LNCaP clone FGC (cell line): ENCODE data around the gene NRIP3.

ENCODE experiments used
- DNase-seq: peaks from one replicate; pipeline ENCODE4 v3.0.0-alpha.2; 2011; ENCODE audit warnings: low read depth
- H3K4me3 ChIP-seq: 2 replicates; pipeline ENCODE4 v1.5.1; 2011; ENCODE audit warnings: mild to moderate bottlenecking, low read depth, low read length, control low read depth
- TF ChIP-seq, protein P1 (sequence below): IDR thresholded peaks from 2 replicates; pipeline ENCODE4 v1.5.1; 2012; ENCODE audit warnings: mild to moderate bottlenecking; ENCODE audit not compliant: control insufficient read depth, insufficient read depth; ENCODE audit errors: extremely low read depth

NRIP3 gene

DNA sequence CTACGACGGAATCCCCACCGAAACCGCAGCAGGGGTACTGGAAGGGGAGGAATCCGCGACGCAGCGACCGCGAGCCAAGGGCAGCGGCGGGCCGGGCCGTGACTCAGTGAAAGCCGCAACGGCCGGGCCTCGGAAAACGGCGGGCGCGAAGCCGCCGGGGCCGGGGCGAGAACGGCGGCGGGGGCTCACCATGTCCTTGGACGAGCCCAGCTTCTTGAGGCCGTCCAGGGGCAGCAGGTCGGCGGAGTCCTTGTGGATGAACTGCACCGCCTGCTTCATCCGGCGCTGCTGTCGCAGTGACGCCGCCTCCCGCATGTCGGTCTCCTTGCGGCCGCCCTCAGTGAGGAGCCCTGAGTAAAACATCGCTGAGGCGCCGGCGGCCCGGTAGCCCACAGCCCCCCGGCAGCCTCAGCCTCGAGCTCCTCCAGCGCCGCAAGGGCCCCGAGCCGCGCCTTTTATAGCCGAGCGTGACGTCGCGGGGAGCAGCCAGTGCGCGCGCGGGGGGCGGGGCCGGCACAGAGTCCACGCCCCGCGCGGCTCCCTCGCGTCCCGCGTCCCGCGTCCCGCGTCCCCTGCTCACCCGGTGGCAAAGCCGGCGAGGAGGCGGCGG is at the start of gene NRIP3:
Gene NRIP3, minus strand, starts transcription at position 429 of the 610 bp plus-strand sequence. Its CDS starts 66 bp downstream, at position 363.
- DNase-seq: no peak
- TF ChIP-seq, protein P1, sequence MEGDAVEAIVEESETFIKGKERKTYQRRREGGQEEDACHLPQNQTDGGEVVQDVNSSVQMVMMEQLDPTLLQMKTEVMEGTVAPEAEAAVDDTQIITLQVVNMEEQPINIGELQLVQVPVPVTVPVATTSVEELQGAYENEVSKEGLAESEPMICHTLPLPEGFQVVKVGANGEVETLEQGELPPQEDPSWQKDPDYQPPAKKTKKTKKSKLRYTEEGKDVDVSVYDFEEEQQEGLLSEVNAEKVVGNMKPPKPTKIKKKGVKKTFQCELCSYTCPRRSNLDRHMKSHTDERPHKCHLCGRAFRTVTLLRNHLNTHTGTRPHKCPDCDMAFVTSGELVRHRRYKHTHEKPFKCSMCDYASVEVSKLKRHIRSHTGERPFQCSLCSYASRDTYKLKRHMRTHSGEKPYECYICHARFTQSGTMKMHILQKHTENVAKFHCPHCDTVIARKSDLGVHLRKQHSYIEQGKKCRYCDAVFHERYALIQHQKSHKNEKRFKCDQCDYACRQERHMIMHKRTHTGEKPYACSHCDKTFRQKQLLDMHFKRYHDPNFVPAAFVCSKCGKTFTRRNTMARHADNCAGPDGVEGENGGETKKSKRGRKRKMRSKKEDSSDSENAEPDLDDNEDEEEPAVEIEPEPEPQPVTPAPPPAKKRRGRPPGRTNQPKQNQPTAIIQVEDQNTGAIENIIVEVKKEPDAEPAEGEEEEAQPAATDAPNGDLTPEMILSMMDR: no peak
- H3K4me3 ChIP-seq: no peak within 1 kb of the TSS

DNA sequence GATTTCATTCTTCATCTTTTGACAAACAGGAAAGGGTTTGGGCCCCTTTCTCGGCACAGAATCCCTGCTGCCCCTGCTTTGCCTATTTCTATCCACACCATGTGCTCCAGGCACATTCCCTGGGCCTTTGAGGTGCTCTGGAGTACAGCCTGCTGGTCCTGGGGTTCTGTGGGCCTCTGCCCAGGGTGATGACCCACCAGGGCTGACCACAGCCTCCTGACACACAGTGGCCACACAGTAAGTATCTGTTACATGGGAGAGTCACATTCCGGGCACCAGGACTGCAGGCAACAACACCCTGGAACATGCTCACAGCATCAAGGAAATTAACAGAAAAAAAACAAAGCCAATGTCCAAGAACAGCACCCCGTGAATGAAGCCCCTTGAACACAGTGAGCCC is 48.5 kb upstream of the NRIP3 start:
- H3K4me3 ChIP-seq: no peak overlapping the region
- no peak for DNase-seq
- TF ChIP-seq, protein P1: no peak

DNA sequence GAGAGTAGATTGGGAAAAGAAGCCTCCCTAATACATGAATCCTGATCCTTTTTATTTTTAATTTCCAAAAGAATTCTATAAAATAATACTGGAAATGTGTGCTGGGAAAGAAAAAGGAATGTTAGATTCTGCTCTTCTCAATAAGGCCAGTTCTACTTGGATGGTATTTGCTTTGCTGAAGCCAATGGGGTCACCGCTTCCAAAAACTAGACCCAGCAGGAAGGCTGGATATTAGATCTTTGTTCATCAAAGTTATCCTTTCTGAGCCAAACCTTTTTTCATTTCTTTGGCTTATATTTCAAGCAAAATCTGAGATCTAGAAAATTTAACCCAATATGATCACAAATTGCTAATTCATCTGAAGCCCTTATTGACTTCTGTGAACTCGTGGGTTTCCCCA is 46.2 kb upstream of the NRIP3 start:
- TF ChIP-seq, protein P1: no peak
- no peak for DNase-seq
- H3K4me3 ChIP-seq: no peak overlapping the region

DNA sequence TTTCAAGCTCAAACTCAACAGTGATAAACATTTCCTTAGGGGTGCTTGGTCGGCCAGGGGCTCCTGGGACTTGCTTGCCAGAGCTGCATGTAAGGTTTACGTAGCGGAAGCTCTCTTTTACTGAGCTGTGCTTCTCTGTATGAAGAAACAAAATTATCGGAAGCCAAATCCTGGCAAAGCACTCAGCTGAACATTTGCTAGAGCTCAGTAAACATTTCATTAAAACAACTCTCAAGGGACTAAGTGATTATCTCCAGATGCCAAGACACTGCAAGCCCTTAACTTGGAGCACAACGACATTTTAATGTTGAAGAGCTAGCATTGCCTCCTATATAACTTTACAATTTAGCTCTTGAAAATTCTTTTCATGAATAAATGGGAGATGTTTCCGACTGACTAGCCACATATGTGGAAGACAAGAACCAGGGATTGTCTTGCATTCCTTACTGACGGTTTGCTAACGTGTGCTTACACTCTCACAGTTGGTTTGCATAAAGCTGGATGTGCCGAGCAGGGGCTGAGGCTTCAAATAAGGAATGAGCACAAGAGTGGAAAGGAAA is 44.2 kb upstream of the NRIP3 start:
- peak; percentile 67 for DNase-seq
- TF ChIP-seq, protein P1: no peak

DNA sequence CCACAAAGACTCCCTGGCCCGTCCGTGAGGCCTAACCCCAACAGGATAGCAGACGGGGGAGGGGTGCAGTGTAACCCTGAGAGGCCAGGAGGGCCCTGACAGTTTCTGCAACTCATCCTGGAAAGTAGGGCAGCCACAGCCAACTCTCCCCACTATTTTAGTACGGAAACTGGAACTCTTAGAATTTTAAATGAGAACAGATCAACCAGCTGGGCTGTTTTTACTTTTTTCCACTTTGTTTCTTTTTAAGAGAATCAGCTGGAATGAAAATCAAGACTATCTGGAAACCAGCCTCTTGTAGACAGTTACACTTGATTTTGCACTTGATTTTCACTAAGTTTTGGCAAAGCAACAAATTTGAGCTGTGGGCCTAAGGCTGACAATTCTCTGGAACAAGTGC is 42.7 kb upstream of the NRIP3 start:
- DNase-seq: no peak
- H3K4me3 ChIP-seq: no peak overlapping the region
- TF ChIP-seq, protein P1: no peak

More for the DNA sequence above, 44.2 kb upstream of the NRIP3 start:
- no peak overlapping the region for H3K4me3 ChIP-seq

DNA sequence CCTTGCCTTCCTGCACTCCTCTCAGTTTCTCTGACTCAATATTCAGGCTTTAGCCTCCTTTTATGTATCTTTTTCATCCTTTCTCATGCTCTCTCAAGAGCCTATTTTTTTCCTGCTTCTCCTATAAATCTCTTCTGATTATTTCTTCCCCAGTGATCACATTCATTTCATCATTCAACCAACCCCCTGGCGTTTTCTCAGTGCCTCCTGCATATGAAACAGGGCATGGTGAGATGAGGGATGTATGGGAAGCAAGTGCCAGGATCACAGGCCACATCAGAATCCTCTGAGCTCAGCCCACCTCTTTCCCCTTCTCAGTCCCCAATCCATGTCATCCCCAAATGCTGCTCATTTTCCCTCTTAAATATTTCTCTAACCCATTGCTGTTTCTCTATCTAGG is 38.7 kb upstream of the NRIP3 start:
- no peak overlapping the region for H3K4me3 ChIP-seq
- TF ChIP-seq, protein P1: no peak
- no peak for DNase-seq

DNA sequence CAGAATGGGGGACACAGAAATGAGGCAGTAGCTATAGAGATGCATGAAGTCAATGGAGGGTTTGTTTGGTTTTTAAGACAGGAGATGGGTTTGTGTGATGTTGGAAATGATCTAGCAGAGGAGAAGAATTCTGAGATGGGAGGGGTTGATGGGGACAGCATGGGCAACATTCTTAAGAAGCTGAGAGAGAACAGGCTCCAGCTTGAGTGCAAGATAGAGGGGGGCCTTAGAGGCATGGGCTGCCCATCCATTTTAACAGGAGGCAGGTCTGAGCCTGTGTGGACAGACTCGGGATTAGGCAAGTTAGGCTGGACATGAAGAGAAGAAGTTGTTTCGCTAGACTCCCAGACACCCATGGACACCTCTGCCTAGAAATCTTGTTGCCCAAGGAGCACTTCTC is 37.9 kb upstream of the NRIP3 start:
- TF ChIP-seq, protein P1: no peak
- DNase-seq: no peak
- H3K4me3 ChIP-seq: no peak overlapping the region
